Lung (tissue), 12 donors: ENCODE results near the gene PC. TPM values are rescaled to one million over a fixed set of nuclear protein-coding genes. Genes with fewer than 3 reads are reported as not detected.

ENCODE experiments used
- ATAC-seq: fragments of 200-7000 bp; cut with Tn5 transposase; one replicate; pipeline ENCODE4 v1.9.1; 2020; ENCODE audit warnings: moderate number of reproducible peaks; ENCODE audit not compliant: insufficient read depth, low FRiP score
- DNase-seq, 3 donors: peaks; one replicate each; pipeline ENCODE4 v3.0.0-alpha.2; 2013 to 2017
- H3K27ac ChIP-seq, 2 donors: one replicate each; pipeline ENCODE4 v1.5.1; 2013; ENCODE audit warnings: mild to moderate bottlenecking in 2 of 2, moderate library complexity in 2 of 2, control low read depth in 1 of 2, inconsistent platforms in 1 of 2, low read depth in 1 of 2, low read length in 1 of 2
- H3K27me3 ChIP-seq, 3 donors: one replicate each; pipeline ENCODE4 v1.5.1; 2013; ENCODE audit warnings: low read length in 2 of 3; ENCODE audit not compliant: control insufficient read depth in 3 of 3, insufficient read depth in 3 of 3
- H3K36me3 ChIP-seq, 4 donors: one replicate each; pipeline ENCODE4 v1.5.1; 2013; ENCODE audit warnings: low read length in 4 of 4, mild to moderate bottlenecking in 1 of 4, moderate library complexity in 1 of 4; ENCODE audit not compliant: control insufficient read depth in 4 of 4, insufficient read depth in 4 of 4
- H3K4me1 ChIP-seq, 5 donors: one replicate each; pipeline ENCODE4 v1.5.1; 2013; ENCODE audit warnings: low read length in 5 of 5, mild to moderate bottlenecking in 2 of 5, moderate library complexity in 1 of 5; ENCODE audit not compliant: control insufficient read depth in 5 of 5, insufficient read depth in 5 of 5
- H3K4me3 ChIP-seq: one replicate; pipeline ENCODE4 v1.5.1; 2013; ENCODE audit warnings: mild to moderate bottlenecking, control low read depth, moderate library complexity
- H3K9ac ChIP-seq, 2 donors: one replicate each; pipeline ENCODE4 v1.5.1; 2013; ENCODE audit warnings: low read length in 2 of 2, control low read depth in 1 of 2; ENCODE audit not compliant: insufficient read depth in 1 of 2
- H3K9me3 ChIP-seq, 4 donors: one replicate each; pipeline ENCODE4 v1.5.1; 2013; ENCODE audit warnings: low read length in 3 of 4, mild to moderate bottlenecking in 1 of 4, moderate library complexity in 1 of 4; ENCODE audit not compliant: control insufficient read depth in 4 of 4, insufficient read depth in 3 of 4
- CTCF ChIP-seq: IDR thresholded peaks from 2 replicates; pipeline ENCODE4 v1.5.1; 2012; ENCODE audit warnings: mild to moderate bottlenecking; ENCODE audit errors: control extremely low read depth, extremely low read depth
- WGBS, 2 donors: extraction: QIAGEN DNeasy Blood & Tissue Kit; methylation state at CpG; one replicate each; pipeline ENCODE4 v1.1.7; 2013; 5-methylcytosine and 5-hydroxymethylcytosine counted together
- polyA plus RNA-seq, 2 donors: library from polyadenylated mRNA; stranded (reverse); fragments of 200-250 nt; gene quantifications; one replicate each; pipeline ENCODE4 v1.2.1, GENCODE V29; 2013
- total RNA-seq, 2 donors: library from RNA; depleted of rRNA in 1 of 2; stranded (reverse); fragments of >200 nt in 1 of 2; gene quantifications; one replicate each; pipeline ENCODE4 v1.2.1, GENCODE V29; 2014 to 2021
- donor health status: control.
- donor health status: control.
- donor health status: Bipolar disorder and iron deficiency.
- donor health status: healthy.
- donor health status: DM: yes; HTN: yes; CAD: no.

Gene PC
- total and polyA plus RNA-seq, 4 donors, result 5.5 to 32.5 (median 12.0) TPM

- WGBS, 2 donors, result 92 to 93% methylated on average over 12 of the region's 12 CpGs
- no peak for DNase-seq
Measured at GRCh38 chr11:66854231-66854661, 103.9 kb downstream of the PC start.

GRCh38 chr11:66853242-66854229 is 104.6 kb downstream of the PC start:
- Histone ChIP-seq H3K27ac (no peak overlapping the region), H3K4me3 (no peak overlapping the region), H3K36me3 (peaks cover 0 to 11% (median 0%) of the 10 kb centered on the region in 4 donors), H3K4me1 (peaks cover 0 to 13% (median 3%) of the 10 kb centered on the region in 5 donors), H3K9ac (no peak overlapping the region), H3K9me3 (no peaks in the 10 kb centered on the region), H3K27me3 (no peaks in the 10 kb centered on the region)
- no peak for TF ChIP-seq CTCF
- ATAC-seq (no peak), DNase-seq (no peak)
- 89 to 92% methylated on average over 26 of the region's 26 CpGs for WGBS, 2 donors

More at GRCh38 chr11:66854231-66854661, 103.9 kb downstream of the PC start:
- H3K27me3 ChIP-seq, result no peaks in the 10 kb centered on the region
- peaks cover 0 to 13% (median 3%) of the 10 kb centered on the region in 5 donors for H3K4me1 ChIP-seq
- H3K4me3 ChIP-seq, result no peak overlapping the region
- peaks cover 0 to 9% (median 0%) of the 10 kb centered on the region in 4 donors for H3K36me3 ChIP-seq
- TF ChIP-seq CTCF, result no peak
- H3K9ac ChIP-seq, result no peak overlapping the region
- H3K9me3 ChIP-seq, result no peaks in the 10 kb centered on the region
- H3K27ac ChIP-seq, result no peak overlapping the region
- no peak for ATAC-seq

- Histone ChIP-seq H3K4me3 (no peak overlapping the region), H3K4me1 (peaks cover 0 to 11% (median 3%) of the 10 kb centered on the region in 5 donors), H3K9ac (no peak overlapping the region), H3K36me3 (peaks cover 0 to 9% (median 0%) of the 10 kb centered on the region in 4 donors), H3K27ac (no peak overlapping the region), H3K9me3 (no peaks in the 10 kb centered on the region), H3K27me3 (no peaks in the 10 kb centered on the region)
- ATAC-seq (no peak), DNase-seq (peak in 1 of 3 donors; percentile 4)
- WGBS, 2 donors, result 90 to 94% methylated on average over 26 of the region's 26 CpGs
- no peak for TF ChIP-seq CTCF
Measured at GRCh38 chr11:66852466-66853241, 105.5 kb downstream of the PC start.
